Neural cell (in vitro differentiated cells): ENCODE data around the gene ZNF385D. TPM values are rescaled to one million over a fixed set of nuclear protein-coding genes. Genes with fewer than 3 reads are reported as not detected.

Experiments
- H2AFZ ChIP-seq: fragments of 200-600, 300-800 bp; sonication (generic), shearing (Covaris generic); 2 replicates; pipeline ENCODE4 v1.6.0; 2014; ENCODE audit warnings: low read depth, mild to moderate bottlenecking, antibody characterized with exemption, low read length, moderate library complexity
- H3F3A ChIP-seq: fragments of 200-600 bp; shearing (Covaris generic); 2 replicates; pipeline ENCODE4 v1.6.1; 2016; ENCODE audit warnings: mild to moderate bottlenecking, moderate library complexity, mixed read lengths, antibody characterized with exemption, low read length; ENCODE audit not compliant: insufficient read depth, poor library complexity, severe bottlenecking
- H3K27ac ChIP-seq: fragments of 200-600, 300-800 bp; sonication (generic), shearing (Covaris generic); 2 replicates; pipeline ENCODE4 v1.5.1; 2014; ENCODE audit warnings: mild to moderate bottlenecking, low read length, moderate library complexity
- H3K27me3 ChIP-seq: fragments of 300-800, 200-600 bp; sonication (generic), shearing (Covaris generic); 2 replicates; pipeline ENCODE4 v1.6.0; 2014; ENCODE audit warnings: mild to moderate bottlenecking, low read depth, low read length, moderate library complexity; ENCODE audit not compliant: insufficient read depth
- H3K36me3 ChIP-seq: fragments of 300-800, 200-600 bp; sonication (generic), shearing (Covaris generic); 2 replicates; pipeline ENCODE4 v1.5.1; 2014; ENCODE audit warnings: mild to moderate bottlenecking, antibody characterized with exemption, low read length, moderate library complexity; ENCODE audit not compliant: insufficient read depth
- H3K4me2 ChIP-seq: fragments of 300-800, 200-600 bp; sonication (generic), shearing (Covaris generic); 2 replicates; pipeline ENCODE4 v1.6.0; 2014; ENCODE audit warnings: mild to moderate bottlenecking, low read length
- H3K4me3 ChIP-seq: fragments of 300-800, 200-600 bp; sonication (generic), shearing (Covaris generic); 2 replicates; pipeline ENCODE4 v1.5.1; 2014; ENCODE audit warnings: mild to moderate bottlenecking, low read length, moderate library complexity
- H3K79me2 ChIP-seq: fragments of 200-600 bp; shearing (Covaris generic); replicated peaks from 2 replicates; pipeline ENCODE4 v1.6.0; 2014; ENCODE audit warnings: mild to moderate bottlenecking, low read length, moderate library complexity; ENCODE audit not compliant: insufficient read depth
- H3K9ac ChIP-seq: fragments of 300-800, 200-600 bp; sonication (generic), shearing (Covaris generic); 2 replicates; pipeline ENCODE4 v1.6.1; 2016; ENCODE audit warnings: mild to moderate bottlenecking, low read length, mixed read lengths
- H3K9me2 ChIP-seq: fragments of 200-600 bp; shearing (Covaris generic); 2 replicates; pipeline ENCODE4 v1.6.1; 2016; ENCODE audit warnings: mild to moderate bottlenecking, low read length, mixed read lengths; ENCODE audit not compliant: insufficient read depth
- H3K9me3 ChIP-seq: fragments of 200-600, 300-800 bp; sonication (generic), shearing (Covaris generic); 2 replicates; pipeline ENCODE4 v1.6.1; 2016; ENCODE audit warnings: mild to moderate bottlenecking, mixed run types, low read length, moderate library complexity, mixed read lengths
- H4K20me1 ChIP-seq: fragments of 200-600 bp; shearing (Covaris generic); 2 replicates; pipeline ENCODE4 v1.6.1; 2016; ENCODE audit warnings: mild to moderate bottlenecking, mixed run types; ENCODE audit not compliant: insufficient read depth
- EP300 ChIP-seq: fragments of 450-650 bp; conservative IDR thresholded peaks from 2 replicates; pipeline ENCODE4 v1.6.1; 2014; ENCODE audit warnings: antibody characterized with exemption, mild to moderate bottlenecking, moderate library complexity; ENCODE audit not compliant: poor library complexity, severe bottlenecking
- EZH2 ChIP-seq: fragments of 200-600, 300-800 bp; shearing (Covaris generic), sonication (generic); IDR thresholded peaks from 2 replicates; pipeline ENCODE4 v1.6.1; 2014; ENCODE audit warnings: antibody characterized with exemption, low read length, borderline replicate concordance, mild to moderate bottlenecking; ENCODE audit not compliant: insufficient read depth, poor library complexity, severe bottlenecking
- MXI1 ChIP-seq: fragments of 450-650 bp; conservative IDR thresholded peaks from 2 replicates; pipeline ENCODE4 v1.6.1; 2014; ENCODE audit warnings: antibody characterized with exemption, mild to moderate bottlenecking; ENCODE audit not compliant: poor library complexity, severe bottlenecking
- POLR2AphosphoS5 ChIP-seq: IDR thresholded peaks from 2 replicates; pipeline ENCODE4 v1.6.1; 2012
- RAD21 ChIP-seq: fragments of 450-650 bp; conservative IDR thresholded peaks from 2 replicates; pipeline ENCODE4 v1.6.1; 2014; ENCODE audit warnings: antibody characterized with exemption, mild to moderate bottlenecking, moderate library complexity
- SMC3 ChIP-seq: fragments of 450-650 bp; conservative IDR thresholded peaks from 2 replicates; pipeline ENCODE4 v1.6.1; 2014; ENCODE audit warnings: antibody characterized with exemption, mild to moderate bottlenecking, moderate library complexity; ENCODE audit not compliant: poor library complexity
- TAF1 ChIP-seq: IDR thresholded peaks from 2 replicates; pipeline ENCODE4 v1.6.1; 2012; ENCODE audit warnings: low read depth
- polyA plus RNA-seq: library from polyadenylated mRNA; depleted of rRNA; stranded (reverse); fragments of >200 nt; gene quantifications from 2 replicates; pipeline ENCODE4 v1.2.3, GENCODE V29; 2014
- TF ChIP-seq, protein P1 (sequence below): IDR thresholded peaks from 2 replicates; pipeline ENCODE4 v1.6.1; 2012; ENCODE audit warnings: borderline replicate concordance
- TF ChIP-seq, protein P2 (sequence below): fragments of 450-650 bp; IDR thresholded peaks from 2 replicates; pipeline ENCODE4 v1.5.1; 2014; ENCODE audit warnings: antibody characterized with exemption, mild to moderate bottlenecking, moderate library complexity; ENCODE audit not compliant: poor library complexity, severe bottlenecking

The ZNF385D gene
- polyA plus RNA-seq, 1 donor from 2014 or later = 3.4 TPM

DNA sequence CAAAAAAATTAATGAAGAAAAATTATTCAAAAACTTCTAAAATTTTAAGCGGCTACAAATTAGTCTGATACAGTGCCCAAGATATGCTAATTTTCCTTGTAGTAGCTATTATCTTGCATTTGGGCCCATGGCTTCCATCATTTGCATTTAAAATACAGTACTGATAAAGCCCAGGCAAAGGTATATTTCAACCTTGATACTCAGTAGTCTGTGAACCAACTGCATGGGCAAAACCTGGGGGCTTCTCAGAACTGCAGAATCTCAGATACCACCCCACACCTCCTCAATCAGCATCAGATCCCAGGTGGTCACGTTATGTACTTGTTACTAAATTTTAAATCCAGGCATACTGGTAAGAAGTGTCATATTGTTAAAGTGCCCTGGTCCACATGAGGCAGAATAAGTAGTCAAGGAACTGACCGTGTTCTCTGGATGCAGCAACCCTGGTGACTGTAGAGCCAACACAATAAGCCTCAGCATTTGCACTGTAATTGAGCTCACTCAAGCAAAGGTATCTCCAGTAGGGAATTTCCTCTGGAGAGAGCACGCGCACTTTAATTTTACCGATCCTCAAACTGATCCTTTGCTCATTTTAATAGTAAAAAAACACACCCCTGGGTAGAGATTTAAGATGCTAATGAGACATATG is 31.9 kb downstream of the ZNF385D start:
- H3F3A ChIP-seq = no peaks in the 10 kb centered on the region
- H3K27me3 ChIP-seq = no peaks in the 10 kb centered on the region
- no peaks in the 10 kb centered on the region for H3K9me3 ChIP-seq
- no peak overlapping the region for H3K4me2 ChIP-seq
- no peaks in the 10 kb centered on the region for H3K9me2 ChIP-seq
- H3K36me3 ChIP-seq = no peaks in the 10 kb centered on the region
- no peak overlapping the region for H3K4me3 ChIP-seq
- no peak overlapping the region for H3K27ac ChIP-seq
- TF ChIP-seq RAD21 = no peak
- TF ChIP-seq, protein P1, sequence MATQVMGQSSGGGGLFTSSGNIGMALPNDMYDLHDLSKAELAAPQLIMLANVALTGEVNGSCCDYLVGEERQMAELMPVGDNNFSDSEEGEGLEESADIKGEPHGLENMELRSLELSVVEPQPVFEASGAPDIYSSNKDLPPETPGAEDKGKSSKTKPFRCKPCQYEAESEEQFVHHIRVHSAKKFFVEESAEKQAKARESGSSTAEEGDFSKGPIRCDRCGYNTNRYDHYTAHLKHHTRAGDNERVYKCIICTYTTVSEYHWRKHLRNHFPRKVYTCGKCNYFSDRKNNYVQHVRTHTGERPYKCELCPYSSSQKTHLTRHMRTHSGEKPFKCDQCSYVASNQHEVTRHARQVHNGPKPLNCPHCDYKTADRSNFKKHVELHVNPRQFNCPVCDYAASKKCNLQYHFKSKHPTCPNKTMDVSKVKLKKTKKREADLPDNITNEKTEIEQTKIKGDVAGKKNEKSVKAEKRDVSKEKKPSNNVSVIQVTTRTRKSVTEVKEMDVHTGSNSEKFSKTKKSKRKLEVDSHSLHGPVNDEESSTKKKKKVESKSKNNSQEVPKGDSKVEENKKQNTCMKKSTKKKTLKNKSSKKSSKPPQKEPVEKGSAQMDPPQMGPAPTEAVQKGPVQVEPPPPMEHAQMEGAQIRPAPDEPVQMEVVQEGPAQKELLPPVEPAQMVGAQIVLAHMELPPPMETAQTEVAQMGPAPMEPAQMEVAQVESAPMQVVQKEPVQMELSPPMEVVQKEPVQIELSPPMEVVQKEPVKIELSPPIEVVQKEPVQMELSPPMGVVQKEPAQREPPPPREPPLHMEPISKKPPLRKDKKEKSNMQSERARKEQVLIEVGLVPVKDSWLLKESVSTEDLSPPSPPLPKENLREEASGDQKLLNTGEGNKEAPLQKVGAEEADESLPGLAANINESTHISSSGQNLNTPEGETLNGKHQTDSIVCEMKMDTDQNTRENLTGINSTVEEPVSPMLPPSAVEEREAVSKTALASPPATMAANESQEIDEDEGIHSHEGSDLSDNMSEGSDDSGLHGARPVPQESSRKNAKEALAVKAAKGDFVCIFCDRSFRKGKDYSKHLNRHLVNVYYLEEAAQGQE = no peak
- TF ChIP-seq EZH2 = no peak
- TF ChIP-seq EP300 = no peak
- TF ChIP-seq MXI1 = no peak
- no peak for TF ChIP-seq SMC3
- TF ChIP-seq, protein P2, sequence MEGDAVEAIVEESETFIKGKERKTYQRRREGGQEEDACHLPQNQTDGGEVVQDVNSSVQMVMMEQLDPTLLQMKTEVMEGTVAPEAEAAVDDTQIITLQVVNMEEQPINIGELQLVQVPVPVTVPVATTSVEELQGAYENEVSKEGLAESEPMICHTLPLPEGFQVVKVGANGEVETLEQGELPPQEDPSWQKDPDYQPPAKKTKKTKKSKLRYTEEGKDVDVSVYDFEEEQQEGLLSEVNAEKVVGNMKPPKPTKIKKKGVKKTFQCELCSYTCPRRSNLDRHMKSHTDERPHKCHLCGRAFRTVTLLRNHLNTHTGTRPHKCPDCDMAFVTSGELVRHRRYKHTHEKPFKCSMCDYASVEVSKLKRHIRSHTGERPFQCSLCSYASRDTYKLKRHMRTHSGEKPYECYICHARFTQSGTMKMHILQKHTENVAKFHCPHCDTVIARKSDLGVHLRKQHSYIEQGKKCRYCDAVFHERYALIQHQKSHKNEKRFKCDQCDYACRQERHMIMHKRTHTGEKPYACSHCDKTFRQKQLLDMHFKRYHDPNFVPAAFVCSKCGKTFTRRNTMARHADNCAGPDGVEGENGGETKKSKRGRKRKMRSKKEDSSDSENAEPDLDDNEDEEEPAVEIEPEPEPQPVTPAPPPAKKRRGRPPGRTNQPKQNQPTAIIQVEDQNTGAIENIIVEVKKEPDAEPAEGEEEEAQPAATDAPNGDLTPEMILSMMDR = no peak
- TF ChIP-seq POLR2AphosphoS5 = no peak
- TF ChIP-seq TAF1 = no peak
- H3K79me2 ChIP-seq = no peaks in the 10 kb centered on the region
- H2AFZ ChIP-seq = no peak overlapping the region
- no peaks in the 10 kb centered on the region for H4K20me1 ChIP-seq
- no peak overlapping the region for H3K9ac ChIP-seq

DNA sequence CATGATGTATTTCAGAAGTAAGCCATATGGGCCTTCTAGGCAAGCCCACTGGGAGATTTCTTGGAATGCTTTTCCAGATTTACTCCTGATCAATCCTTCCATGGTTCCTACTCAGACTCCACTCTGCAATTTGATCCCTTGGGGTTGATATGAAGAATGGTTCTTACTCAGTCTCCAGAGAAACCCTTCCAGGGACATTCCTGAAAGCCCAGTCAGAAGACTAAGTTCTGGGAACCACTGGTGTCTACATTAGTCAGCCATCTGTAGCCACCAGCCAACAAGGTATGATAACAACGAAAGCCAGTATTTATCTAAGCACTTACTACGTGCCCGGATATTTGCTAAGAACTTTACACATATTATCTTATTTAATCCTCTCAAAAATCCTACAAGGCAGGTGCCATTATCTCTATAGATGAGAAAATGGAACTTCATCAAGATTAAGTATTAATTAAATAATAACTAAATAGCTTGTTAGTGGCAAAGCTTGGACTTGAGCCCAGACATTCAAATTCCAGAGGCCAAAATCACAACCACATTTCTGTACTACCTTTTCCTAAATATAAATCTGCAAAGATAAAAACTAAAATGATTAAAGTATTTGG is 32.7 kb downstream of the ZNF385D start:
- Histone ChIP-seq H3K27me3 (no peaks in the 10 kb centered on the region), H3K79me2 (no peaks in the 10 kb centered on the region), H3K9me3 (no peaks in the 10 kb centered on the region), H3K27ac (no peak overlapping the region), H3K9ac (no peak overlapping the region), H3F3A (no peaks in the 10 kb centered on the region), H3K36me3 (no peaks in the 10 kb centered on the region), H3K9me2 (no peaks in the 10 kb centered on the region), H3K4me3 (no peak overlapping the region), H4K20me1 (no peaks in the 10 kb centered on the region), H2AFZ (no peak overlapping the region), H3K4me2 (no peak overlapping the region)
- TF ChIP-seq POLR2AphosphoS5 = no peak
- no peak for TF ChIP-seq RAD21
- no peak for TF ChIP-seq SMC3
- TF ChIP-seq EP300 = no peak
- TF ChIP-seq, protein P1 = no peak
- TF ChIP-seq TAF1 = no peak
- TF ChIP-seq, protein P2 = no peak
- TF ChIP-seq EZH2 = no peak
- no peak for TF ChIP-seq MXI1
